Measurements from ENCODE around the gene CWC15.

CWC15 gene

DNA sequence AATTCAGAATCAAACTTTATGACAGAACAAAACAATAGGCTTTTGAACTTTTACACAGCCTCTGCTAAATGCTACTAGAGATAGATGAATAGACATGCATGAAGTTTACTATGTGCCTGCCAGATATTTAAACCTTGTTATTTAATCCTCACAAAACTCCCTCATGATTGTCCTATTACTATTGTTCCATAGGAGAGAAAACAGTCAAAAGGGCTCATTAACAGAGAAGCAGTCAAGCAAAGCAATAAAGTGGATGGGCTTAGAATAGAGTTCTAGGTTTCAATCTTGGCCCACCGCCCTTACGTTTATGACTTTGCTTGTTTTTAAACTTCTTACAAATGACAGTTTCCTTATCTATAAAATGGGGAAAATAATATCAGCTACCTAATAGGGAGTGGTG, 12.9 kb downstream of the CWC15 start:
- Histone ChIP-seq H3K9ac (ENCODE audit: low read depth, low read length, poor library complexity, severe bottlenecking) (no peak overlapping the region), H3K9me3 (ENCODE audit: insufficient read depth, low read depth, low read length) (no peaks in the 10 kb centered on the region), H3K9me2 (replicated peaks; ENCODE audit: low read depth, low read length) (no peaks in the 10 kb centered on the region), H3F3A (ENCODE audit: low read depth) (no peaks in the 10 kb centered on the region), H3K4me2 (ENCODE audit: low read depth, low read length, poor library complexity, severe bottlenecking) (no peak overlapping the region), H4K20me1 (ENCODE audit: insufficient read depth, low read length, poor library complexity, severe bottlenecking) (no peaks in the 10 kb centered on the region), H3K4me3 (ENCODE audit: low read length, poor library complexity, severe bottlenecking) (no peak overlapping the region), H3K27me3 (ENCODE audit: insufficient read depth, low read length, poor library complexity, severe bottlenecking) (no peaks in the 10 kb centered on the region), H3K4me1 (ENCODE audit: insufficient read depth, low read length, poor library complexity, severe bottlenecking) (peaks cover 5% of the 10 kb centered on the region), H2AFZ (ENCODE audit: low read length) (no peak overlapping the region), H3K79me2 (ENCODE audit: insufficient read depth, low read length) (no peaks in the 10 kb centered on the region), H3K36me3 (ENCODE audit: insufficient read depth, low read length) (peaks cover 45% of the 10 kb centered on the region)
- TF ChIP-seq, protein P1, sequence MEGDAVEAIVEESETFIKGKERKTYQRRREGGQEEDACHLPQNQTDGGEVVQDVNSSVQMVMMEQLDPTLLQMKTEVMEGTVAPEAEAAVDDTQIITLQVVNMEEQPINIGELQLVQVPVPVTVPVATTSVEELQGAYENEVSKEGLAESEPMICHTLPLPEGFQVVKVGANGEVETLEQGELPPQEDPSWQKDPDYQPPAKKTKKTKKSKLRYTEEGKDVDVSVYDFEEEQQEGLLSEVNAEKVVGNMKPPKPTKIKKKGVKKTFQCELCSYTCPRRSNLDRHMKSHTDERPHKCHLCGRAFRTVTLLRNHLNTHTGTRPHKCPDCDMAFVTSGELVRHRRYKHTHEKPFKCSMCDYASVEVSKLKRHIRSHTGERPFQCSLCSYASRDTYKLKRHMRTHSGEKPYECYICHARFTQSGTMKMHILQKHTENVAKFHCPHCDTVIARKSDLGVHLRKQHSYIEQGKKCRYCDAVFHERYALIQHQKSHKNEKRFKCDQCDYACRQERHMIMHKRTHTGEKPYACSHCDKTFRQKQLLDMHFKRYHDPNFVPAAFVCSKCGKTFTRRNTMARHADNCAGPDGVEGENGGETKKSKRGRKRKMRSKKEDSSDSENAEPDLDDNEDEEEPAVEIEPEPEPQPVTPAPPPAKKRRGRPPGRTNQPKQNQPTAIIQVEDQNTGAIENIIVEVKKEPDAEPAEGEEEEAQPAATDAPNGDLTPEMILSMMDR (conservative IDR thresholded peaks at IDR 0.05; ENCODE audit: low read length) = no peak
- TF ChIP-seq EZH2phosphoT487 (IDR thresholded peaks at IDR 0.05; ENCODE audit: borderline replicate concordance) = no peak

DNA sequence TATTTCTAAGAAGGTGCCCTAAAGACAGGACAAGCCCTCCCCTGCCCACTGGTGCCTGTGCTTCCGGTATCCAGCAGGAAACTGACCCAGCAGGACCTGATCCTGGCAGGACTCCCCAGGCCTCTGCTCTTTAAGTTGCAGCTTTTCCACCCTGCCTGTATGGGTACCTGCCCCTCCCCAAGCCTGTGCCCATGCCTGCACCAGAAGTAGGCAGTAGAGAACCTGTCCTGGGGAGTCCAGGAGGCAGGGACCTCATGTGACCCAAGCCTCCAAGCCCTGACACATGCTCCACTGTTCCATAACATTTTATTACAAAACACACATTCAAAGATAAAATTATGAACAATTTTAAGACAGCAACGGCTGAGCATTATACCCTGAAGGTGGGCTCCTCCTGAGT, 14.2 kb downstream of the CWC15 start:
- no peak overlapping the region for H3K4me2 ChIP-seq (ENCODE audit: low read depth, low read length, poor library complexity, severe bottlenecking)

DNA sequence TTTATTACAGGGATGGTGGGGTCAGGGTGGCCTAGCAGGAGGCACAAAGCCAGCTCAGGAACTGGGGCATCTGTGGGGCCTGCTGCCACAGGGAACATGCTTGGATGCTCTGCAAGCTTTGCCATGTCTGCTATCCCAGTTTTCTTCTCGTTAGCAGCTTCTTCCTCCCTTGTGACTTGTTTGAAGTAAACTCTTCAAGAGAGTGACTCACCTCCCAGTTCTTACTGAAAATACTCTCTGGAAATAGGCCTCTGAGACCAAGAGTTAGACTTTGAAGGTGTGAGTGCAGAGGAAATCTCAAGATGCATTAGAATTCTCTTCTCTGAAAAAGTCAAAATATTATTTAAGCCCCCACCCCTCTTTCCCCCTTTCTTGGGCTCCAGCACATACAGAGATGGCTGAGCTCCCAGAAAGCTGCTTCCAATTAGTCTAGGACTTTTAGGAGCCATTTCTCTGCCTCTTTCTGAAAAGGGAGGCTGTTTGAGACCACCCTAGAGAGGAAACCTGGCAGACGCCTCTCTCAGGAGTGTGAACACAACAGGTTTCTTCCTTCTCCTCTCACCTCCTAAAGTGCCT, 15.1 kb downstream of the CWC15 start:
- Histone ChIP-seq H3K27me3 (ENCODE audit: insufficient read depth, low read length, poor library complexity, severe bottlenecking) (no peaks in the 10 kb centered on the region), H3K4me3 (ENCODE audit: low read length, poor library complexity, severe bottlenecking) (no peak overlapping the region), H3K9me3 (ENCODE audit: insufficient read depth, low read depth, low read length) (no peaks in the 10 kb centered on the region), H3K9ac (ENCODE audit: low read depth, low read length, poor library complexity, severe bottlenecking) (no peak overlapping the region), H3K4me2 (ENCODE audit: low read depth, low read length, poor library complexity, severe bottlenecking) (no peak overlapping the region), H3K4me1 (ENCODE audit: insufficient read depth, low read length, poor library complexity, severe bottlenecking) (no peaks in the 10 kb centered on the region), H3K9me2 (replicated peaks; ENCODE audit: low read depth, low read length) (no peaks in the 10 kb centered on the region), H3F3A (ENCODE audit: low read depth) (no peaks in the 10 kb centered on the region), H2AFZ (ENCODE audit: low read length) (no peak overlapping the region), H4K20me1 (ENCODE audit: insufficient read depth, low read length, poor library complexity, severe bottlenecking) (no peaks in the 10 kb centered on the region), H3K79me2 (ENCODE audit: insufficient read depth, low read length) (no peaks in the 10 kb centered on the region), H3K36me3 (ENCODE audit: insufficient read depth, low read length) (peaks cover 24% of the 10 kb centered on the region; the same call in 1 of the 2 replicates)
- no peak for TF ChIP-seq EZH2phosphoT487 (IDR thresholded peaks at IDR 0.05; ENCODE audit: borderline replicate concordance)
- TF ChIP-seq, protein P1 (conservative IDR thresholded peaks at IDR 0.05; ENCODE audit: low read length) = no peak

More for the DNA sequence above, 14.2 kb downstream of the CWC15 start:
- Histone ChIP-seq H3K9me3 (ENCODE audit: insufficient read depth, low read depth, low read length) (no peaks in the 10 kb centered on the region), H4K20me1 (ENCODE audit: insufficient read depth, low read length, poor library complexity, severe bottlenecking) (no peaks in the 10 kb centered on the region), H3F3A (ENCODE audit: low read depth) (no peaks in the 10 kb centered on the region), H3K4me3 (ENCODE audit: low read length, poor library complexity, severe bottlenecking) (no peak overlapping the region), H3K9ac (ENCODE audit: low read depth, low read length, poor library complexity, severe bottlenecking) (no peak overlapping the region), H3K9me2 (replicated peaks; ENCODE audit: low read depth, low read length) (no peaks in the 10 kb centered on the region), H2AFZ (ENCODE audit: low read length) (no peak overlapping the region), H3K79me2 (ENCODE audit: insufficient read depth, low read length) (no peaks in the 10 kb centered on the region), H3K27me3 (ENCODE audit: insufficient read depth, low read length, poor library complexity, severe bottlenecking) (no peaks in the 10 kb centered on the region), H3K36me3 (ENCODE audit: insufficient read depth, low read length) (peaks cover 32% of the 10 kb centered on the region; the same call in 1 of the 2 replicates), H3K4me1 (ENCODE audit: insufficient read depth, low read length, poor library complexity, severe bottlenecking) (no peaks in the 10 kb centered on the region)
- TF ChIP-seq, protein P1 (conservative IDR thresholded peaks at IDR 0.05; ENCODE audit: low read length) = no peak
- no peak for TF ChIP-seq EZH2phosphoT487 (IDR thresholded peaks at IDR 0.05; ENCODE audit: borderline replicate concordance)
